Smooth muscle cell (in vitro differentiated cells): ENCODE data around the gene TBX2. TPM values are rescaled to one million over a fixed set of nuclear protein-coding genes. Genes with fewer than 3 reads are reported as not detected.

Source experiments
- DNase-seq: peaks from one replicate; lab custom pipeline; 2025; ENCODE audit not compliant: unreplicated experiment; lab: John Stamatoyannopoulos, UW
- H2AFZ ChIP-seq: fragments of 200-600 bp; sonication (generic); 2 replicates; pipeline ENCODE4 v1.6.0; 2016; ENCODE audit warnings: antibody characterized with exemption, low read depth, mild to moderate bottlenecking
- H3F3A ChIP-seq: fragments of 200-600 bp; sonication (generic); 2 replicates; pipeline ENCODE4 v1.6.0; 2017; ENCODE audit warnings: antibody characterized with exemption, low read depth
- H3K27ac ChIP-seq: fragments of 200-600 bp; sonication (generic); 2 replicates; pipeline ENCODE4 v1.5.1; 2016; ENCODE audit warnings: low read depth, mild to moderate bottlenecking
- H3K27me3 ChIP-seq: fragments of 200-600 bp; sonication (generic); 2 replicates; pipeline ENCODE4 v1.6.1; 2016; ENCODE audit warnings: low read depth, mild to moderate bottlenecking
- H3K36me3 ChIP-seq: fragments of 200-600 bp; sonication (generic); 2 replicates; pipeline ENCODE4 v1.5.1; 2016; ENCODE audit warnings: low read depth
- H3K4me1 ChIP-seq: fragments of 200-600 bp; sonication (generic); 2 replicates; pipeline ENCODE4 v1.5.1; 2016; ENCODE audit warnings: low read depth
- H3K4me2 ChIP-seq: fragments of 200-600 bp; sonication (generic); 2 replicates; pipeline ENCODE4 v1.6.0; 2016; ENCODE audit warnings: mild to moderate bottlenecking
- H3K4me3 ChIP-seq: fragments of 200-600 bp; sonication (generic); 2 replicates; pipeline ENCODE4 v1.5.1; 2016; ENCODE audit warnings: mild to moderate bottlenecking
- H3K79me2 ChIP-seq: fragments of 200-600 bp; sonication (generic); 2 replicates; pipeline ENCODE4 v1.6.0; 2016; ENCODE audit warnings: low read depth, mild to moderate bottlenecking
- H3K9ac ChIP-seq: fragments of 200-600 bp; sonication (generic); 2 replicates; pipeline ENCODE4 v1.6.0; 2016; ENCODE audit warnings: low read depth
- H3K9me3 ChIP-seq: fragments of 200-600 bp; sonication (generic); replicated peaks from 2 replicates; pipeline ENCODE4 v1.5.1; 2016; ENCODE audit warnings: low read depth
- H4K20me1 ChIP-seq: fragments of 200-600 bp; sonication (generic); 2 replicates; pipeline ENCODE4 v1.6.0; 2016; ENCODE audit warnings: low read depth
- WGBS: methylation state at CpG from one replicate; pipeline ENCODE4 v1.1.7; 2016; ENCODE audit warnings: low lambda C conversion rate; 5-methylcytosine and 5-hydroxymethylcytosine counted together
- polyA plus RNA-seq: library from polyadenylated mRNA; unstranded; fragments of >200 nt; fragmentation: Nextera tagmentation; extraction: Ambion mirVana; gene quantifications from 2 replicates; pipeline ENCODE4 v1.2.1, GENCODE V29; 2016
- total RNA-seq: library from RNA; depleted of rRNA; stranded (reverse); fragments of >200 nt; gene quantifications from 2 replicates; pipeline ENCODE4 v1.2.3, GENCODE V29; 2014
- TF ChIP-seq, protein P1 (sequence below): fragments of 200-600 bp; sonication (generic); IDR thresholded peaks from 2 replicates; pipeline ENCODE4 v1.5.1; 2017; ENCODE audit warnings: borderline replicate concordance, mild to moderate bottlenecking, antibody characterized with exemption; ENCODE audit not compliant: insufficient read depth, poor library complexity, severe bottlenecking

TBX2 gene
- total and polyA plus RNA-seq, 2 experiments from 2014 or later: 46.7 to 146 TPM

DNA sequence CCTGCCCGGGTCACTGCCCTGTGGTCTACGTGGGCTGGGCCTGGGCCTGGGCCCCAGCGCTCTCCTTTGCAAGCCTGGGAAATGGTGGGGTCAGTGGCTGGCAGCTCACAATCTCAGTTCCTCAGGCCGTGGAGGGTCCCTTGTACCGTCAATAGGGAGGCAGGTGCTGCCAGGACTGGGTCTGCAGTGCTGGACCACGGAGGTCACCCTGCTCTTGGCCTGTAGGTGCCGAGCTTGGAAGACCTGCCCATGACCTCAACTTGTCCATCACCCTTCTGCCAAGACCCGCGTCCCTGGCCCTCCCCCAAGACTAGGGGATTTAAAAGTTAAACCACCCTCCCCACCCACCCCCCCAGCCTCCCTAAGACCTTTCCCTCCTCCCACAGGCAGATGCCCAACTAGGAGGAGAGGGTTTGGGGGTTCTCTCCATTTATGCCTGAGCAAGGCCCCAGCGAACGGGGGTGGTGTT, 2.5 kb downstream of the TBX2 start:
- H3K27ac ChIP-seq: no peak overlapping the region

DNA sequence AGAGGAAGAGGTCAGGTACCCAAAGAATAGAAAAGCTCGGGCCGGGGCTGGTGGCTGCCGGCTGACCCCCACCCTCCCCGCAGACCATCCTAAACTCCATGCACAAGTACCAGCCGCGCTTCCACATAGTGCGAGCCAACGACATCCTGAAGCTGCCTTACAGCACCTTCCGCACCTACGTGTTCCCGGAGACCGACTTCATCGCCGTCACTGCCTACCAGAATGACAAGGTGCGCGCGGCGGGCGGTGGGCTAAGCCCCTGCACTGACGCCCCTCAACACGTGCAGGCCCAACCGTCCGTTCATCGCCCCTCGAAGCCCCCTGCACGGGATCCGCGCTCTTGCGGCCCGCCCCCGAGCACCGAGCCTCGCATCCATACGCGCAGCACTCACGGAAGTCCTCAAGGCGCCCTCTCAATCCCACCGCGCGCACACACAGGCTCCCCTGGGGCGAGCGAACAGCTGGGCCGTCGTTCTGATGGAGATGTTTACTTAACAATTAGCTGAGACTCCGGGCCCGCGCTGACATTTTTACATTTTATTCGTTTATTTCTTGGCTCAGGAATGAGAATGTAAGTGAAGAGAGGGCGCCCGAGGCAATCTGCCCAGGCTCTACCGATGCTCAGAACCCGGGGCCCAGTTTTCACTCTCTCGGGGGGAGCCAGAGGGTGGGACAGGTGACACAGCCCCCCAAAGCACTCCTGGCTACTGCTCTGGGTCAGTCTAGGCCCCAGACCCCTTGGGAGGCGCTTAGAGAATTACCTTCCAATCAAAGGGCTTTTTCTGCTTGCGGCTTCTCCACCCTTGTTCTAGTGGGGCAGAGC, 3.5 kb downstream of the TBX2 start:
- Histone ChIP-seq H4K20me1 (peaks cover 84% of the 10 kb centered on the region), H3K9me3 (no peaks in the 10 kb centered on the region), H2AFZ (no peak overlapping the region), H3K36me3 (no peaks in the 10 kb centered on the region), H3K79me2 (peaks cover 82% of the 10 kb centered on the region), H3K27me3 (peaks cover 43% of the 10 kb centered on the region), H3K4me1 (peaks cover 37% of the 10 kb centered on the region), H3K4me3 (peak overlapping the region; percentile 77), H3K4me2 (peak overlapping the region; percentile 97), H3K9ac (no peak overlapping the region), H3K27ac (no peak overlapping the region), H3F3A (peaks cover 8% of the 10 kb centered on the region)
- no peak for DNase-seq
- TF ChIP-seq, protein P1, sequence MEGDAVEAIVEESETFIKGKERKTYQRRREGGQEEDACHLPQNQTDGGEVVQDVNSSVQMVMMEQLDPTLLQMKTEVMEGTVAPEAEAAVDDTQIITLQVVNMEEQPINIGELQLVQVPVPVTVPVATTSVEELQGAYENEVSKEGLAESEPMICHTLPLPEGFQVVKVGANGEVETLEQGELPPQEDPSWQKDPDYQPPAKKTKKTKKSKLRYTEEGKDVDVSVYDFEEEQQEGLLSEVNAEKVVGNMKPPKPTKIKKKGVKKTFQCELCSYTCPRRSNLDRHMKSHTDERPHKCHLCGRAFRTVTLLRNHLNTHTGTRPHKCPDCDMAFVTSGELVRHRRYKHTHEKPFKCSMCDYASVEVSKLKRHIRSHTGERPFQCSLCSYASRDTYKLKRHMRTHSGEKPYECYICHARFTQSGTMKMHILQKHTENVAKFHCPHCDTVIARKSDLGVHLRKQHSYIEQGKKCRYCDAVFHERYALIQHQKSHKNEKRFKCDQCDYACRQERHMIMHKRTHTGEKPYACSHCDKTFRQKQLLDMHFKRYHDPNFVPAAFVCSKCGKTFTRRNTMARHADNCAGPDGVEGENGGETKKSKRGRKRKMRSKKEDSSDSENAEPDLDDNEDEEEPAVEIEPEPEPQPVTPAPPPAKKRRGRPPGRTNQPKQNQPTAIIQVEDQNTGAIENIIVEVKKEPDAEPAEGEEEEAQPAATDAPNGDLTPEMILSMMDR: no peak
- 24% methylated on average over 55 of the region's 55 CpGs for WGBS

More for the DNA sequence above, 2.5 kb downstream of the TBX2 start:
- Histone ChIP-seq H3K27me3 (peaks cover 46% of the 10 kb centered on the region), H3F3A (peaks cover 6% of the 10 kb centered on the region), H3K79me2 (peaks cover 87% of the 10 kb centered on the region), H3K36me3 (no peaks in the 10 kb centered on the region), H3K4me1 (peaks cover 42% of the 10 kb centered on the region), H3K4me3 (peak overlapping the region; percentile 77), H3K4me2 (peak overlapping the region; percentile 97), H2AFZ (no peak overlapping the region), H4K20me1 (peaks cover 75% of the 10 kb centered on the region), H3K9me3 (no peaks in the 10 kb centered on the region), H3K9ac (no peak overlapping the region)
- WGBS: 29% methylated on average over 11 of the region's 11 CpGs
- TF ChIP-seq, protein P1: no peak
- no peak for DNase-seq

DNA sequence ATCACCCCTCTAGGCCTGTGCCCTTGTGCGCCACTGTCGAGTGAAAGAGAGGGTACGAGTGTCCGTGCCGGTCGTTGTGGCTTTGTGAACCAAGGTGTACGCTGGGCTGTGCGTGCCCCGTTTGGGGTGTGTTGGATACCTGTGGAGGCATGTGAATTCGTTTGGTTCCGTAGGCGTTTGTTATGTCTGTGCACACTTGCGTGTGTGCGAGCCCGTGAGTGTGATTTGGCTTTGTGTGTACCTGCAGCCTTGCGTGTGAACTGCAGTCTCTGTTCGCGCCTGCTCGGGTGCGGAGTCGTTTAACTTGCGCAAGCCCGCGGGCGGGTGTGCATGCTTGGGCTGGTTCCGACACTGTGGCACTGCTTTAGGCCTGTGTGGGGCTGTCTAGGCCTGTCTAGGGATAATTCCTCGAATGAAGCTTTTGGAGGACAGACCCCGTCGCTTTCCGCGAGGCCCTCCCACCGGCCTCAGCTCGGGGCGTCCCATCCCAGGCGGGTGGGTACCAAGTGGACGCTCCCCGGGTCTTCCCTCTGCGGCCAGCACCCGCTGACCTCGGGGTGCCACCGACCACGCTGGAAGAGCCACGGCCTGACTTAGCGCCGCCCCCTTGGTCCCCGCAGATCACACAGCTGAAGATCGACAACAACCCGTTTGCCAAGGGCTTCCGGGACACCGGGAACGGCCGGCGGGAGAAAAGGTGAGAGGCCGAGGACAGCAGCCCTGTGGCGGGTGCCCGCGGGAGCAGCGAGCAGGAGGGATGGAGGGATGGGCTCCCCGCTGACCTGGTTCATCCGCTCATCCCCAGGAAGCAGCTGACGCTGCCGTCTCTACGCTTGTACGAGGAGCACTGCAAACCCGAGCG, 4.4 kb downstream of the TBX2 start:
- no peak overlapping the region for H2AFZ ChIP-seq
- no peaks in the 10 kb centered on the region for H3K36me3 ChIP-seq
- no peak overlapping the region for H3K27ac ChIP-seq
- no peaks in the 10 kb centered on the region for H3K9me3 ChIP-seq
- peaks cover 43% of the 10 kb centered on the region for H3K27me3 ChIP-seq
- H3K79me2 ChIP-seq: peaks cover 74% of the 10 kb centered on the region
- peaks cover 85% of the 10 kb centered on the region for H4K20me1 ChIP-seq
- TF ChIP-seq, protein P1: no peak
- H3K4me1 ChIP-seq: peaks cover 34% of the 10 kb centered on the region
- peak overlapping the region; percentile 97 for H3K4me2 ChIP-seq
- H3F3A ChIP-seq: peaks cover 8% of the 10 kb centered on the region
- WGBS: 31% methylated on average over 63 of the region's 66 CpGs
- no peak overlapping the region for H3K9ac ChIP-seq
- H3K4me3 ChIP-seq: peak overlapping the region; percentile 77
- no peak for DNase-seq
